HepG2 (cell line): ENCODE data around the gene ZCCHC4. TPM values are rescaled to one million over a fixed set of nuclear protein-coding genes. Genes with fewer than 3 reads are reported as not detected.
A peak's percentile ranks its signal among the peaks of the same experiment; 100 is the strongest.

Source experiments
- CCDC6 ChIP-seq: sonication (generic); formaldehyde crosslinking; IDR thresholded peaks from 2 replicates; pipeline ENCODE4 v1.8.1; 2022; ENCODE audit warnings: mild to moderate bottlenecking, missing genetic modification reagents, moderate library complexity
- EED ChIP-seq: sonication (generic); formaldehyde crosslinking; IDR thresholded peaks from 2 replicates; pipeline ENCODE4 v1.5.0; 2020; ENCODE audit warnings: mild to moderate bottlenecking, missing genetic modification reagents
- FOXM1 ChIP-seq: sonication (generic); formaldehyde crosslinking; IDR thresholded peaks from 2 replicates; pipeline ENCODE4 v1.5.0; 2020; ENCODE audit warnings: missing genetic modification reagents
- HINFP ChIP-seq: sonication (generic); formaldehyde crosslinking; IDR thresholded peaks from 2 replicates; pipeline ENCODE4 v1.4.0; 2020; ENCODE audit warnings: low read depth, mild to moderate bottlenecking, missing genetic modification reagents
- KLF9 ChIP-seq: IDR thresholded peaks from 2 replicates; pipeline ENCODE4 v1.6.1; 2016; ENCODE audit warnings: low read depth
- SIN3A ChIP-seq: IDR thresholded peaks from 2 replicates; pipeline ENCODE4 v1.6.1; 2011; ENCODE audit warnings: low read depth, mild to moderate bottlenecking, control low read depth, low read length, borderline replicate concordance
- SMARCE1 ChIP-seq: fragments of 450-650 bp; IDR thresholded peaks from 2 replicates; pipeline ENCODE4 v1.6.1; 2017; ENCODE audit warnings: borderline replicate concordance
- SOX6 ChIP-seq, 2 experiments: fragments of 450-650 bp in 1 of 2; sonication (generic) in 1 of 2; formaldehyde crosslinking in 1 of 2; IDR thresholded peaks; 2 replicates each; pipeline versions ENCODE4 v1.4.0 to v1.6.1; 2017 to 2020; ENCODE audit warnings: antibody characterized with exemption in 1 of 2, mild to moderate bottlenecking in 1 of 2, missing genetic modification reagents in 1 of 2
- SP2 ChIP-seq: sonication (generic); formaldehyde crosslinking; IDR thresholded peaks from 2 replicates; pipeline ENCODE4 v1.5.1; 2020; ENCODE audit warnings: mild to moderate bottlenecking, missing genetic modification reagents
- SRSF4 ChIP-seq: fragments of 200-400 bp; formaldehyde crosslinking; IDR thresholded peaks from one replicate; pipeline ENCODE4 v1.6.1; 2018; ENCODE audit warnings: mild to moderate bottlenecking, low read depth, low read length, moderate library complexity; ENCODE audit not compliant: poor library complexity, severe bottlenecking
- THAP8 ChIP-seq: sonication (generic); formaldehyde crosslinking; IDR thresholded peaks from 2 replicates; pipeline ENCODE4 v1.5.1; 2020; ENCODE audit warnings: missing genetic modification reagents, mild to moderate bottlenecking, borderline replicate concordance
- THRA ChIP-seq: sonication (generic); formaldehyde crosslinking; IDR thresholded peaks from 2 replicates; pipeline ENCODE4 v1.4.0; 2020; ENCODE audit warnings: missing genetic modification reagents, borderline replicate concordance
- ZBTB8A ChIP-seq: sonication (generic); formaldehyde crosslinking; IDR thresholded peaks from 2 replicates; pipeline ENCODE4 v1.4.0; 2020; ENCODE audit warnings: mild to moderate bottlenecking, low read depth, missing genetic modification reagents, borderline replicate concordance
- ZFP82 ChIP-seq: sonication (generic); formaldehyde crosslinking; IDR thresholded peaks from 2 replicates; pipeline ENCODE4 v1.5.1; 2020; ENCODE audit warnings: mild to moderate bottlenecking, missing genetic modification reagents, borderline replicate concordance
- ZHX1 ChIP-seq: sonication (generic); formaldehyde crosslinking; IDR thresholded peaks from 2 replicates; pipeline ENCODE4 v1.8.1; 2022; ENCODE audit warnings: low read depth, mild to moderate bottlenecking, missing genetic modification reagents
- ZMYM2 ChIP-seq: sonication (generic); formaldehyde crosslinking; IDR thresholded peaks from 2 replicates; pipeline ENCODE4 v1.8.0; 2022; ENCODE audit warnings: mild to moderate bottlenecking, missing genetic modification reagents
- ZNF274 ChIP-seq: sonication (generic); formaldehyde crosslinking; IDR thresholded peaks from 2 replicates; pipeline ENCODE4 v1.5.1; 2020; ENCODE audit warnings: mild to moderate bottlenecking, missing genetic modification reagents
- ZNF7 ChIP-seq: IDR thresholded peaks from 2 replicates; pipeline ENCODE4 v1.6.1; 2016; ENCODE audit warnings: missing biosample characterization, missing genetic modification reagents
- ZNF709 ChIP-seq: sonication (generic); formaldehyde crosslinking; IDR thresholded peaks from 2 replicates; pipeline ENCODE4 v1.5.0; 2020; ENCODE audit warnings: mild to moderate bottlenecking, missing genetic modification reagents
- ZNF746 ChIP-seq: sonication (generic); formaldehyde crosslinking; IDR thresholded peaks from 2 replicates; pipeline ENCODE4 v1.8.0; 2022; ENCODE audit warnings: mild to moderate bottlenecking, missing genetic modification reagents
- ZNF768 ChIP-seq: sonication (generic); formaldehyde crosslinking; IDR thresholded peaks from 2 replicates; pipeline ENCODE4 v1.4.0; 2020; ENCODE audit warnings: missing genetic modification reagents
- polyA plus RNA-seq, 8 experiments: library from polyadenylated mRNA; depleted of rRNA in 3 of 8; stranded (reverse) in 7 of 8; unstranded in 1 of 8; fragments of >200 nt; fragmentation: Illumina TruSeq in 4 of 8; extraction: Trizol in 4 of 8; gene quantifications; 2 replicates each; pipeline versions ENCODE4 v1.2.1 to v1.2.3, GENCODE V29; 2011 to 2016; ENCODE audit warnings: low read depth in 4 of 8, missing spikeins in 1 of 8, mixed read lengths in 1 of 8; ENCODE audit not compliant: insufficient read depth in 1 of 8
- total RNA-seq, 5 experiments: library from RNA; depleted of rRNA; stranded (reverse); fragments of >200 nt; fragmentation: Illumina TruSeq; extraction: Trizol; gene quantifications; 2 replicates each; pipeline ENCODE4 v1.2.3, GENCODE V29; 2016; ENCODE audit warnings: low read depth in 1 of 5
- TF ChIP-seq, protein P1 (sequence below): sonication (generic); formaldehyde crosslinking; IDR thresholded peaks from 2 replicates; pipeline ENCODE4 v1.4.0; 2020; ENCODE audit warnings: missing genetic modification reagents, borderline replicate concordance

ZCCHC4 gene
- total and polyA plus RNA-seq, 2 of the 13 experiments (the other 11 are each of a cell fraction or from before 2014, with no cell fraction given), result 13.2 to 15.0 TPM

DNA sequence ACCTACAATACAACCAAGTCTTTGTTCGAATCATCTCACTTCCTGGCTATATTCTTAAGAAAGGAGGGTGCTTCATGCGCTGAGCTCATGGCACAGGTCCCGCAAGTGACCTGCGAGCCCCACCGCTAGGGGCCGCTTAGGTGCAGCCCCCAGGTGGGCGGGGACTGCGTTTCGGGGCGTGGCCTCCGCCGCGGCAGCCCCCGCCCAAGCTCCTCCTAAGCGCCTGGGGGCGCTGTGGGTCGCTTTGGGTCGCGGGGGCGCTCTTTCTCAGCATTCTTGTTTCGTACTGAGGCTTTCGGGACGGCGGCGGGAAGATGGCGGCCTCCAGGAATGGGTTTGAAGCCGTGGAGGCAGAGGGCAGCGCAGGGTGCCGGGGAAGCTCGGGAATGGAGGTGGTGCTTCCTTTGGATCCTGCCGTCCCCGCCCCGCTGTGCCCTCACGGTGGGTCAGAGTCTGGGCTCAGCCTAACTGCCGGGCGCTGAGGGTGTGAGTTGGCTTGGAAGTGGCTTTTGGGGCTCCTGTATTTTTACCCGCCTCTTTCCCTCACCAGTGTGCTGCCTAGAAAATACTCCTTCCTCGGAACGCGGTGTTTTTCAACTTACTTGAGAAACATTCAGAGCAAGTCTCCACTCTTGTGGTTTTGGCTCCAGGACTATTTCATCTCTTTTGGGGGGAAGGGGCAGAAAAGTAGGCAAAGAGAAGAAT, at the start of gene ZCCHC4 (continued):
- TF ChIP-seq SRSF4 (no peak), SP2 (no peak), EED (CRISPR knock-in tag) (no peak), ZNF746 (CRISPR knock-in tag) (0 out of 2 replicates have a peak, but pooled peaks have one; percentile 68), ZHX1 (CRISPR knock-in tag) (no peak), HINFP (CRISPR knock-in tag) (no peak), ZFP82 (CRISPR knock-in tag) (peak; percentile 83; the same call in 1 of the 2 replicates), ZMYM2 (CRISPR knock-in tag) (peak; percentile 99), THRA (peak; percentile 74), SOX6 (IDR thresholded peaks at IDR 0.05) (no peak), SOX6 (CRISPR knock-in tag; IDR thresholded peaks at IDR 0.05) (peak; percentile 87), THAP8 (CRISPR knock-in tag) (no peak), SIN3A (peak; percentile 85; the same call in 1 of the 2 replicates), ZNF7 (no peak), CCDC6 (CRISPR knock-in tag) (peak; percentile 77), ZBTB8A (no peak), FOXM1 (no peak), ZNF274 (CRISPR knock-in tag) (peak; percentile 89), KLF9 (CRISPR knock-in tag) (peak; percentile 73; the same call in 1 of the 2 replicates), SMARCE1 (no peak), ZNF709 (CRISPR knock-in tag) (0 out of 2 replicates have a peak, but pooled peaks have one; percentile 45), ZNF768 (CRISPR knock-in tag) (peak; percentile 77)
- TF ChIP-seq, protein P1, sequence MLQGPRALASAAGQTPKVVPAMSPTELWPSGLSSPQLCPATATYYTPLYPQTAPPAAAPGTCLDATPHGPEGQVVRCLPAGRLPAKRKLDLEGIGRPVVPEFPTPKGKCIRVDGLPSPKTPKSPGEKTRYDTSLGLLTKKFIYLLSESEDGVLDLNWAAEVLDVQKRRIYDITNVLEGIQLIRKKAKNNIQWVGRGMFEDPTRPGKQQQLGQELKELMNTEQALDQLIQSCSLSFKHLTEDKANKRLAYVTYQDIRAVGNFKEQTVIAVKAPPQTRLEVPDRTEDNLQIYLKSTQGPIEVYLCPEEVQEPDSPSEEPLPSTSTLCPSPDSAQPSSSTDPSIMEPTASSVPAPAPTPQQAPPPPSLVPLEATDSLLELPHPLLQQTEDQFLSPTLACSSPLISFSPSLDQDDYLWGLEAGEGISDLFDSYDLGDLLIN (CRISPR knock-in tag), result no peak
